SK-N-SH treated with all-trans-retinoic acid at 6 μM for 48 hours (cell line): ENCODE results near the gene TSSC4.

Experiments
- ATAC-seq: fragments of 200-7000 bp; cut with Tn5 transposase; 3 replicates; pipeline ENCODE4 v1.9.1; 2020; ENCODE audit warnings: mild to moderate bottlenecking, moderate library complexity
- ARNTL ChIP-seq: fragments of 450-650 bp; formaldehyde crosslinking; IDR thresholded peaks from 2 replicates; pipeline ENCODE4 v1.5.0; 2020; ENCODE audit warnings: low read depth, mild to moderate bottlenecking, moderate library complexity, borderline replicate concordance
- BACH2 ChIP-seq: fragments of 250-450 bp; sonication (Bioruptor Pico); IDR thresholded peaks from 2 replicates; pipeline ENCODE4 v1.9.0; 2021; ENCODE audit warnings: mild to moderate bottlenecking, borderline replicate concordance
- CSDC2 ChIP-seq: fragments of 250-450 bp; sonication (Bioruptor Pico); IDR thresholded peaks from 2 replicates; pipeline ENCODE4 v1.5.0; 2020; ENCODE audit warnings: mild to moderate bottlenecking, moderate library complexity
- ESRRG ChIP-seq: fragments of 250-450 bp; sonication (Bioruptor Pico); IDR thresholded peaks from 2 replicates; pipeline ENCODE4 v1.6.1; 2021; ENCODE audit warnings: mild to moderate bottlenecking
- GLIS3 ChIP-seq: fragments of 250-450 bp; sonication (Bioruptor Pico); IDR thresholded peaks from 2 replicates; pipeline ENCODE4 v1.5.0; 2020; ENCODE audit warnings: mild to moderate bottlenecking, moderate library complexity
- ISL1 ChIP-seq: fragments of 250-450 bp; sonication (Bioruptor Pico); IDR thresholded peaks from 2 replicates; pipeline ENCODE4 v2.1.2; 2022; ENCODE audit warnings: mild to moderate bottlenecking, moderate library complexity
- OSR1 ChIP-seq: fragments of 250-450 bp; sonication (Bioruptor Pico); IDR thresholded peaks from 2 replicates; pipeline ENCODE4 v1.8.0; 2022; ENCODE audit warnings: moderate library complexity, mild to moderate bottlenecking, inconsistent platforms
- PPARA ChIP-seq: fragments of 250-450 bp; sonication (Bioruptor Pico); IDR thresholded peaks from 2 replicates; pipeline ENCODE4 v1.5.0; 2020; ENCODE audit warnings: mild to moderate bottlenecking, borderline replicate concordance
- TOX ChIP-seq: fragments of 250-450 bp; sonication (Bioruptor Pico); IDR thresholded peaks from 2 replicates; pipeline ENCODE4 v1.8.0; 2021; ENCODE audit warnings: mild to moderate bottlenecking, moderate library complexity, borderline replicate concordance
- ZC3H10 ChIP-seq: fragments of 250-450 bp; sonication (Bioruptor Pico); IDR thresholded peaks from 2 replicates; pipeline ENCODE4 v1.5.1; 2021; ENCODE audit warnings: mild to moderate bottlenecking, moderate library complexity
- ZFP3 ChIP-seq: fragments of 250-450 bp; sonication (Bioruptor Pico); IDR thresholded peaks from 2 replicates; pipeline ENCODE4 v1.5.0; 2020; ENCODE audit warnings: mild to moderate bottlenecking, moderate library complexity
- ZFP30 ChIP-seq: fragments of 450-650 bp; formaldehyde crosslinking; IDR thresholded peaks from 2 replicates; pipeline ENCODE4 v1.5.0; 2022; ENCODE audit warnings: mild to moderate bottlenecking, moderate library complexity
- ZNF565 ChIP-seq: fragments of 450-650 bp; formaldehyde crosslinking; conservative IDR thresholded peaks from 2 replicates; pipeline ENCODE4 v1.5.0; 2020; ENCODE audit warnings: low read depth, mild to moderate bottlenecking, moderate library complexity
- ZNF70 ChIP-seq: fragments of 450-650 bp; formaldehyde crosslinking; IDR thresholded peaks from 2 replicates; pipeline ENCODE4 v1.5.0; 2020; ENCODE audit warnings: mild to moderate bottlenecking, moderate library complexity
- ZNF8 ChIP-seq: fragments of 450-650 bp; formaldehyde crosslinking; IDR thresholded peaks from 2 replicates; pipeline ENCODE4 v1.5.0; 2020; ENCODE audit warnings: mild to moderate bottlenecking, moderate library complexity
- TF ChIP-seq, protein P1 (sequence below): fragments of 250-450 bp; sonication (Bioruptor Pico); IDR thresholded peaks from 2 replicates; pipeline ENCODE4 v1.5.0; 2020; ENCODE audit warnings: mild to moderate bottlenecking, moderate library complexity
- TF ChIP-seq, protein P2 (sequence below): fragments of 250-450 bp; sonication (Bioruptor Pico); IDR thresholded peaks from 2 replicates; pipeline ENCODE4 v1.5.1; 2021; ENCODE audit warnings: mild to moderate bottlenecking, moderate library complexity
- TF ChIP-seq, protein P3 (sequence below): fragments of 250-450 bp; sonication (Bioruptor Pico); IDR thresholded peaks from 2 replicates; pipeline ENCODE4 v1.8.0; 2021; ENCODE audit warnings: low read depth, mild to moderate bottlenecking, moderate library complexity, borderline replicate concordance
- TF ChIP-seq, protein P4 (sequence below): fragments of 250-450 bp; sonication (Bioruptor Pico); IDR thresholded peaks from 2 replicates; pipeline ENCODE4 v1.5.1; 2020; ENCODE audit warnings: low read depth, mild to moderate bottlenecking, moderate library complexity

TSSC4 gene

DNA sequence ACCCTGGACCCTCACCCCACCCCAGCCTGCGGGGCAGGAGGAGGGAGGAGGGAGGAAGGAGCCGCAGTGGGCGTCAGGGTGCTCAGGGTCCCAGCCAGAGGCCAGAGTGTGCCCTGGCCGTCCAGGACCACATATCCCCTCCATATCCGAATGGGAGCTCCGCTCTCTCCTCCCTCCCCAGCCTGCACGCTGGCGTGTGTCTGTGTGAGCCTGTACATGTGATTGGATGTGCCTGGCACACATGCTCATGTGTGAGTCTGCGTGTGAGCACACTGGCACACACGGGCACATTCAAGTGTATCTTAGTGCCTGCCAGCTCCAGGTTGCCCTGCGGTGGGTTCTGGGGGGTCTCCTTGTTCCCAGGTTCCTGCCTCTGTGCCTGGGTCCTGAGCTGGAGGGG, 8.1 kb downstream of the TSSC4 start:
- ATAC-seq, result no peak
- TF ChIP-seq ZFP30 (CRISPR knock-in tag) (no peak), PPARA (CRISPR knock-in tag) (no peak), ESRRG (CRISPR knock-in tag) (no peak), ARNTL (no peak), ZFP3 (CRISPR knock-in tag) (no peak), ZNF565 (CRISPR knock-in tag) (no peak), ISL1 (CRISPR knock-in tag) (no peak)
- TF ChIP-seq, protein P1, sequence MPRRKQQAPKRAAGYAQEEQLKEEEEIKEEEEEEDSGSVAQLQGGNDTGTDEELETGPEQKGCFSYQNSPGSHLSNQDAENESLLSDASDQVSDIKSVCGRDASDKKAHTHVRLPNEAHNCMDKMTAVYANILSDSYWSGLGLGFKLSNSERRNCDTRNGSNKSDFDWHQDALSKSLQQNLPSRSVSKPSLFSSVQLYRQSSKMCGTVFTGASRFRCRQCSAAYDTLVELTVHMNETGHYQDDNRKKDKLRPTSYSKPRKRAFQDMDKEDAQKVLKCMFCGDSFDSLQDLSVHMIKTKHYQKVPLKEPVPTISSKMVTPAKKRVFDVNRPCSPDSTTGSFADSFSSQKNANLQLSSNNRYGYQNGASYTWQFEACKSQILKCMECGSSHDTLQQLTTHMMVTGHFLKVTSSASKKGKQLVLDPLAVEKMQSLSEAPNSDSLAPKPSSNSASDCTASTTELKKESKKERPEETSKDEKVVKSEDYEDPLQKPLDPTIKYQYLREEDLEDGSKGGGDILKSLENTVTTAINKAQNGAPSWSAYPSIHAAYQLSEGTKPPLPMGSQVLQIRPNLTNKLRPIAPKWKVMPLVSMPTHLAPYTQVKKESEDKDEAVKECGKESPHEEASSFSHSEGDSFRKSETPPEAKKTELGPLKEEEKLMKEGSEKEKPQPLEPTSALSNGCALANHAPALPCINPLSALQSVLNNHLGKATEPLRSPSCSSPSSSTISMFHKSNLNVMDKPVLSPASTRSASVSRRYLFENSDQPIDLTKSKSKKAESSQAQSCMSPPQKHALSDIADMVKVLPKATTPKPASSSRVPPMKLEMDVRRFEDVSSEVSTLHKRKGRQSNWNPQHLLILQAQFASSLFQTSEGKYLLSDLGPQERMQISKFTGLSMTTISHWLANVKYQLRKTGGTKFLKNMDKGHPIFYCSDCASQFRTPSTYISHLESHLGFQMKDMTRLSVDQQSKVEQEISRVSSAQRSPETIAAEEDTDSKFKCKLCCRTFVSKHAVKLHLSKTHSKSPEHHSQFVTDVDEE (CRISPR knock-in tag), result no peak

DNA sequence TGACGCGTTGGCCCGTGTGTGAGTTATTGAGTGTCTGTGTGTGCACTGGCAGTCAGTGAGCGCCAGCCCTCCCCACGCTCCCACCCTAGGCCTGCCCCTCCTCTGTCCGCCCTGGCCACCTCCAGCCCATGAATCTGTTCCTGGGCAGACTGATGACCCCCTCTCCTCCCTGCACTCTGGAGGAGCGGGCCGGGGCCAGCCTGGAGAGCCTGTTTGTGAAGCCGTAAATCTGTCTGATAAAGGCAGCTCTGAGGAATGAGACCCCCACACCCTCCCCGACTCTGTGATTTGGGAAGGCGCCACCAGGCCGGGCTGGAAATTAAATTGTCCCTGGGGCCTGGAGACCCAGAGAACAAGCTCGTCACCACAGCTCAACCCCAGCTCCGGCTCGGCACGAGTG, 8.6 kb downstream of the TSSC4 start:
- ATAC-seq, result no peak
- no peak for TF ChIP-seq OSR1 (CRISPR knock-in tag)
- no peak for TF ChIP-seq CSDC2 (CRISPR knock-in tag)
- TF ChIP-seq, protein P2, sequence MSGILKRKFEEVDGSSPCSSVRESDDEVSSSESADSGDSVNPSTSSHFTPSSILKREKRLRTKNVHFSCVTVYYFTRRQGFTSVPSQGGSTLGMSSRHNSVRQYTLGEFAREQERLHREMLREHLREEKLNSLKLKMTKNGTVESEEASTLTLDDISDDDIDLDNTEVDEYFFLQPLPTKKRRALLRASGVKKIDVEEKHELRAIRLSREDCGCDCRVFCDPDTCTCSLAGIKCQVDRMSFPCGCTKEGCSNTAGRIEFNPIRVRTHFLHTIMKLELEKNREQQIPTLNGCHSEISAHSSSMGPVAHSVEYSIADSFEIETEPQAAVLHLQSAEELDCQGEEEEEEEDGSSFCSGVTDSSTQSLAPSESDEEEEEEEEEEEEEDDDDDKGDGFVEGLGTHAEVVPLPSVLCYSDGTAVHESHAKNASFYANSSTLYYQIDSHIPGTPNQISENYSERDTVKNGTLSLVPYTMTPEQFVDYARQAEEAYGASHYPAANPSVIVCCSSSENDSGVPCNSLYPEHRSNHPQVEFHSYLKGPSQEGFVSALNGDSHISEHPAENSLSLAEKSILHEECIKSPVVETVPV (CRISPR knock-in tag), result no peak
- TF ChIP-seq ARNTL, result no peak
- TF ChIP-seq ISL1 (CRISPR knock-in tag), result no peak

DNA sequence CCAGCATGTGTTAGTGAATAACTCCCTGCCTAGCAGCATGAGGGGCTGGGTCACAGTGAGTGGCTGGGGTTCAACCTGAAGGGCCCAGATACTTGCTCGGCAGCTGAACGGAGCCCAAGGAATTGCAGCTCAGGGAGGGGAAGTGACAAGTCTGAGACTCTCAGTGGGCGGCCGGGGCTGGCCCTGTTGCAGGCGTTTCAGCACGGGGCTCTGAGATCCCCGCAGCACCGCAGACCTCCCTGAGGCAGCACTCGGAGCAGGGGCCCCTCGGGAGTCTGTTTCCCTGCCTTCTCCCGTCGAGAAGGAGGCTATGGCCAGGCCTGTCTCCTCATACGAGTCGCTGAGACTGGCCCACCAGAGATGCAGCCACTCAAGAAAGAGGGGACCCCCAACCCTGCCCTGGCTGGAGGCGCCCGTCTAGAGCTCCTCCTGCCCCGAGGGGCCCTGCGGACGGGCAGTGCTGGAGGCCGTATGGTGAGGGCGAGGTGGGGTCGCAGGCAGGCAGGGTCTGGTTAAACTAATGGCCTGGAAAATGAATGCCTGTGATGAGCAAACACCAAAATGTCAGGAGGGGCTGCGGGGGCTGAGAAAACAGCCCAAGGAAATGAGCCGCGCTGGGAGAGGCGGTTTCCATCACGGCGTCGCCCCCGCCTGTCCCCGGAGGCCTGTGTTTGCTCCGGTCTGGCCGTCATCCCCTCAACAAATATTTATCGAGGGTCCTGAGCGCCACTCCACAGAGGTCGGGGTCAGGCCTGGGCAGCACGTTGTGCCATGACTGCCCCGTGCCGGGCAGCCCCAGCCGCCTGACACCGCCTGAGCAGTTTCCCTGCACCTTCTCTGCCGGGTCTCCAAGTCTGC, 9.3 kb downstream of the TSSC4 start:
- no peak for TF ChIP-seq ISL1 (CRISPR knock-in tag)
- TF ChIP-seq ZC3H10 (CRISPR knock-in tag), result no peak
- no peak for ATAC-seq

DNA sequence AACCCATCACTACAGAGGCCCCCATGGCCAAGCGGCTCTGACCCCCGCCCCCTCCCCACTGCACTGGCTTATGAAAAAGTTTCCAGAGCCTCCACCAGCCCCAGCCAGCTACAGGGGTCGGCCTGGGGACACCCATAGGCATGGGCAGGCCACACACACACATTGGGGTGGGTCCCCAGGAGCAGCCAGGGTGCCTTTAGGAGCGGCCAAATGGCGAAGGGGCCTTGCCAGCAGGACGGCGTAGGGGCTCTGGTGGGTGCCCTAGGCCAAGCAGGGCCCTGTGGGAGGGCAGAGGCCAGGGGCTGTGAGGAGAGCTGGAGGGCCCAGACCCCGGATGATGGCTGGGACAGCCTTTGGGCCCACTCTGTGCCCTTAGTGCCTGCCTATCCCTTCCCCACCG, 10.1 kb downstream of the TSSC4 start:
- ATAC-seq, result no peak
- TF ChIP-seq, protein P3, sequence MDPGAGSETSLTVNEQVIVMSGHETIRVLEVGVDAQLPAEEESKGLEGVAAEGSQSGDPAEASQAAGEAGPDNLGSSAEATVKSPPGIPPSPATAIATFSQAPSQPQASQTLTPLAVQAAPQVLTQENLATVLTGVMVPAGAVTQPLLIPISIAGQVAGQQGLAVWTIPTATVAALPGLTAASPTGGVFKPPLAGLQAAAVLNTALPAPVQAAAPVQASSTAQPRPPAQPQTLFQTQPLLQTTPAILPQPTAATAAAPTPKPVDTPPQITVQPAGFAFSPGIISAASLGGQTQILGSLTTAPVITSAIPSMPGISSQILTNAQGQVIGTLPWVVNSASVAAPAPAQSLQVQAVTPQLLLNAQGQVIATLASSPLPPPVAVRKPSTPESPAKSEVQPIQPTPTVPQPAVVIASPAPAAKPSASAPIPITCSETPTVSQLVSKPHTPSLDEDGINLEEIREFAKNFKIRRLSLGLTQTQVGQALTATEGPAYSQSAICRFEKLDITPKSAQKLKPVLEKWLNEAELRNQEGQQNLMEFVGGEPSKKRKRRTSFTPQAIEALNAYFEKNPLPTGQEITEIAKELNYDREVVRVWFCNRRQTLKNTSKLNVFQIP (CRISPR knock-in tag), result no peak
- TF ChIP-seq ARNTL, result no peak
- TF ChIP-seq ESRRG (CRISPR knock-in tag), result no peak
- no peak for TF ChIP-seq BACH2
- TF ChIP-seq CSDC2 (CRISPR knock-in tag), result no peak
- TF ChIP-seq, protein P4, sequence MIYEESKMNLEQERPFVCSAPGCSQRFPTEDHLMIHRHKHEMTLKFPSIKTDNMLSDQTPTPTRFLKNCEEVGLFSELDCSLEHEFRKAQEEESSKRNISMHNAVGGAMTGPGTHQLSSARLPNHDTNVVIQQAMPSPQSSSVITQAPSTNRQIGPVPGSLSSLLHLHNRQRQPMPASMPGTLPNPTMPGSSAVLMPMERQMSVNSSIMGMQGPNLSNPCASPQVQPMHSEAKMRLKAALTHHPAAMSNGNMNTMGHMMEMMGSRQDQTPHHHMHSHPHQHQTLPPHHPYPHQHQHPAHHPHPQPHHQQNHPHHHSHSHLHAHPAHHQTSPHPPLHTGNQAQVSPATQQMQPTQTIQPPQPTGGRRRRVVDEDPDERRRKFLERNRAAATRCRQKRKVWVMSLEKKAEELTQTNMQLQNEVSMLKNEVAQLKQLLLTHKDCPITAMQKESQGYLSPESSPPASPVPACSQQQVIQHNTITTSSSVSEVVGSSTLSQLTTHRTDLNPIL, result no peak
- no peak for TF ChIP-seq ZNF8 (CRISPR knock-in tag)
- no peak for TF ChIP-seq ZC3H10 (CRISPR knock-in tag)
- no peak for TF ChIP-seq PPARA (CRISPR knock-in tag)
- TF ChIP-seq OSR1 (CRISPR knock-in tag), result no peak
- TF ChIP-seq ZFP30 (CRISPR knock-in tag), result no peak
- no peak for TF ChIP-seq TOX (CRISPR knock-in tag)
- TF ChIP-seq ZNF565 (CRISPR knock-in tag), result no peak
- no peak for TF ChIP-seq ZNF70 (CRISPR knock-in tag)
- TF ChIP-seq ISL1 (CRISPR knock-in tag), result no peak
- TF ChIP-seq GLIS3 (CRISPR knock-in tag), result no peak
